Left renal cortex interstitium (tissue), 4 donors: Measurements from ENCODE around the gene NTSR2. TPM values are rescaled to one million over a fixed set of nuclear protein-coding genes. Genes with fewer than 3 reads are reported as not detected.

Experiments used
- DNase-seq, 4 donors: peaks; one replicate each; pipeline ENCODE4 v3.0.0-alpha.2; 2013; ENCODE audit warnings: low read depth in 4 of 4, low spot score in 2 of 4, missing footprints in 1 of 4
- polyA plus RNA-seq, 4 donors: library from polyadenylated mRNA; unstranded; fragments of 120-200 nt; gene quantifications; one replicate each; pipeline ENCODE4 v1.2.1, GENCODE V29; 2013; ENCODE audit not compliant: insufficient read length in 4 of 4

NTSR2 gene
- polyA plus RNA-seq, 4 donors: not detected

- DNase-seq: no peak
These were observed 36.0 kb downstream of the NTSR2 start for GRCh38 chr2:11633923-11634478.

- no peak for DNase-seq
These were observed 38.5 kb downstream of the NTSR2 start for GRCh38 chr2:11631462-11631861.

DNA sequence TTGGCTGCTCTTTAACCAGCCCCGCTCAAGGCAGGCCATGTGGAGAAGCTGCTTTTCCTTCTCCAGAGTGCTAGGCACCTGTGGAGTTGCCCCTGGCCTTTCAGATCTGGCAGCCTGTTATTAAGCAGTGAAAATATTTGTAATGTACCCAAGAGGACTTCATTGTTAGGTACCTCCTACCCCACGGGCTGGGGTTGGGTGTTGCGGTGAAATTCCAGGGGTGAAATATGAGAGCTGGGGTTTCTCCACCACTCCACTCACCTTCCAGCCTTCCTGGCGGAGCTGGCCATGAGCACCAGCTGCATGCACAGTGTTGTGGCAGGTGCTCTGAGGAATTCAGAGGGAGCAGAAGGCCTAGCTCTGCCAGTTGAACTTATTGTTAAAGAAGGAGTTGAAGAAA is 39.1 kb downstream of the NTSR2 start:
- no peak for DNase-seq

DNA sequence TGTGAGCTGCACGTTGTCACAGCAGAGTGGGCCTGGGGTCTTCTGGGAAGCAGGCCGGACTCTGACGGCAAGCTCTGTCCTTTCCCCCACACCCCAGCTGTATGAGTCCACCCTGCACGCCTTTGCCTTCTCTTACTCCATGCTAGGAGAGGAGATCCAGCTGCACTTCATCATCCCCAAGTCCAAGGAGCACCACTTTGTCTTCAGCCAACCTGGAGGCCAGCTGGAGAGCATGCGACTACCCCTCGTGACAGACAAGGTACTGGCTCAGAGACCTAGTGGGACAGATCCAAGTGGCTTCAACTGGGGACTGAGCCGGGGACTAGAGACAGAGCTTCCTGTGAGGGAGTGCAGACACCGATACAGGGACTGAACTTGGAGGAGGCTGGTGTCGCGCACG is 40.1 kb downstream of the NTSR2 start:
- no peak for DNase-seq

GRCh38 chr2:11629215-11629614 is 40.8 kb downstream of the NTSR2 start:
- DNase-seq: no peak

GRCh38 chr2:11628675-11629074 is 41.3 kb downstream of the NTSR2 start:
- DNase-seq: no peak

DNA sequence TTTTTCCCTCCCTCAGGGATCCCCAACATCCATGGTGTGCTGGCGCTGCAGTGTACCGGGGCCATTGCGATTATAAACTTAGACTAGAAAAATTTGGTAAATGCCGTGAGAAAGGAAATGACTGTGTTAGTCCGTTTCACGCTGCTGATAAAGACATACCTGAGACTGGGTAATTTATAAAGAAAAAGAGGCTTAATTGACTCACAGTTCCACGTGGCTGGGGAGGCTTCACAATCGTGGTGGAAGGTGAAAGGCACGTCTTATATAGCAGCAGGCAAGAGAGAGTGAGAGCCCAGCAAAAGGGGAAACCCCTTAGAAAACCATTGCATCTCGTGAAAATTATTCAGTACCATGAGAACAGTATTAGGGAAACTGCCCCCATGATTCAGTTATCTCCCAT is 44.3 kb downstream of the NTSR2 start:
- no peak for DNase-seq

DNA sequence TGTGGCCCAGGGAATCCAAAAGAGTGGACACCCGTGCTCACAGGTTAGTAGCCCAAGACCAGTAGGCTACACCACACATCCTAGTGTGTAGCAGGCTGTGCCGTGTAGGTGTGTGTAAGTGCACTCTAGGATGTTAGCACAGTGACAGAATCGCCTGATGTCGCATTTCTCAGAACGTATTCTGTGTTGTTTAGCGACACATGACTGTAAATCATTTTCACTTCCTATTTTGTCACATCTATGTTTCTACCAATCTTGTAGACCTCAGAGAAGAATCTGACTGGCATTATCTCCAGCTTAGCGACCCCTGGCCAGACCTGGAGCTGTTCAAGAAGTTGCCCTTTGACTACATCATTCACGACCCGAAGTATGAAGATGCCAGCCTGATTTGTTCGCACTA is 45.1 kb downstream of the NTSR2 start:
- no peak for DNase-seq

GRCh38 chr2:11622611-11623010 is 47.4 kb downstream of the NTSR2 start:
- DNase-seq: no peak

- DNase-seq: no peak
These were observed 48.6 kb downstream of the NTSR2 start for GRCh38 chr2:11621410-11621809.

DNA sequence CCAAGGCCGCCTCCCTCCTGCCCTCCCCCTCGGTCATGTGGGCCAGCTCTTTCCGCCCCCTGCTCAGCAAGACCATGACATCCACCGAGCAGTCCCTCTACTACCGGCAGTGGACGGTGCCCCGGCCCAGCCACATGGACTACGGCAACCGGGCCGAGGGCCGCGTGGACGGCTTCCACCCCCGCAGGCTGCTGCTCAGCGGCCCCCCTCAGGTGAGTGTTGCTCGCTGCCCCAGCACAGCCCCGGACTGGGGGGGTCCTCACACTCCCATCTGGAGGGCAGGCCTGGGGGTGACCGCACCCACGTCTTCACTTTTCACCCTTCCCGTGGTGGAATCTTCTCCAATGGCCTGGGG is 51.3 kb downstream of the NTSR2 start:
- no peak for DNase-seq

- DNase-seq: no peak
These were observed 51.8 kb downstream of the NTSR2 start for GRCh38 chr2:11617984-11618707.

- no peak for DNase-seq
These were observed 52.5 kb downstream of the NTSR2 start for GRCh38 chr2:11617527-11617926.

DNA sequence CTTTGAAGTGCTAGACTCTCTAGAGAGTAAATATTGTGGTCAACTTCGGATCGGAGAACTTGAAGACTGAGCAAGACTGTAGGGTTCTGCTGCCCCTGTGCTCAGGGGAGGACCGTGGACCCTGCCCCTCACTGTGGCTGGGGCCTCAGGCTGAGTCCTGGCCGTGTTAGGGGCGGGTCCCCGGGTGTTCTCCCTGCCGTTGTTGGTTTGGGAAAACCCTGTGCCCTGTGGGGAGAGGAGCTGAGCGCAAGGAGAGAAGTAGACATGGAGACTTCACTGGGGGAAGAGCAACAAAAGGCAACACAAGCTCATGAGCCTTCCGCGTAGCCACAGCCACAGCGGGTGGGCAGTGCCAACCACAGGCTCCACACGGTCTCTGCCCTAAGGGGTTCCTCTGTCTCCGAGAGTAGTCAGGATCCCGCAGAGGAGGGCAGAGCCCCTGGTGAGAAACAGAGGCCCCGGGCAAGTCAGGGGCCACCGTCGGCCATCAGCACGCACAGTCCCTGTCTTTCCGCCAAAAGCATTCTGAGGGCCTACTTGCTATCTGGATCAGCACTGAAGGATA is 53.1 kb downstream of the NTSR2 start:
- DNase-seq: no peak

DNA sequence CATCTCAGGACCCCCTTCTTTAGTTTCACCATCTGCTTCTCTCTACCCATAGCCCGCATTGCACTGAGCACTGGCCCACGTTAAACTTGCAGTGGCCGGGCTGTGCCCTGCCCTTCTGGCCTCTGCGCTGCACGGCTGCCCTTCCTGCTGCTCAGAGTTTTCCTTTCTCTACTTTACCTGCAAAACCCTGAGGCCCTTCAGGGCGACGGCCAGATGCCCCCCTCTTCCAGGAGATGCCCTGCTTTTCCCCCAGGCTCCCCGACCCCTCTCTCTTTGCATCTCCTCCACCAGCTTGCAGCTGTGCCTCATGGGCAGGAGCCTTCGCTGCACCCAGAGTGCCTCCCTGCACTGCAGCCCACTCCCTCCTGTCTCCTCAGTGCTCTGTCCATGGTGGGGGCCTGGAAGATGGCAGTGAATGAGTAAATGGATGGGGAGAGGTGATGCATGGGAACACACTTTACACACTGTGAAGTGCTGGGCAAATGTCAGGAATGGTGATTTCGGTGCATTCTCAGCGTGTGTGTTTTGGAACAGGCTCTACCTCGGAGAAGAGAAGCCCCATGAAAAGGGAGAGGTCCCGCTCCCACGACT is 53.8 kb downstream of the NTSR2 start:
- no peak for DNase-seq

DNA sequence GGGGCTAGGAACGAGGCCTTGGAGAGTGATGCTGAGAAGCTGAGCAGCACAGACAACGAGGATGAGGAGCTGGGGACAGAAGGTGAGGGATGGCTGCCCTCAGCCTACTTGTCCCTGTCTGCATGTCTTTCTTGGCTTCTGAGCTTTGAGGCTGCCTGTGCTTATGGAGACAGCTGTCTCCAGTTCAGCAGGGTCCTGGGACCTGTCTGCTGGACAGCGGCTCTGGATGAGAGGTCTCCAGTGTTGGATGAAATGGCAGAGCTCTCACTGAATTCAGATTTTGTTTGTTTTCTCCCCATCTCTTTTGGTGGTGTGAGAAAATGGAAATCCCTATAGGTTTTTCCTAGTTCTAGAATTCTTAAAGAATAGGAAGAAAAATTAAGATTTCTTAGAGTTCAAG is 54.8 kb downstream of the NTSR2 start:
- DNase-seq: no peak

GRCh38 chr2:11613297-11613696 is 56.7 kb downstream of the NTSR2 start:
- DNase-seq: no peak

DNA sequence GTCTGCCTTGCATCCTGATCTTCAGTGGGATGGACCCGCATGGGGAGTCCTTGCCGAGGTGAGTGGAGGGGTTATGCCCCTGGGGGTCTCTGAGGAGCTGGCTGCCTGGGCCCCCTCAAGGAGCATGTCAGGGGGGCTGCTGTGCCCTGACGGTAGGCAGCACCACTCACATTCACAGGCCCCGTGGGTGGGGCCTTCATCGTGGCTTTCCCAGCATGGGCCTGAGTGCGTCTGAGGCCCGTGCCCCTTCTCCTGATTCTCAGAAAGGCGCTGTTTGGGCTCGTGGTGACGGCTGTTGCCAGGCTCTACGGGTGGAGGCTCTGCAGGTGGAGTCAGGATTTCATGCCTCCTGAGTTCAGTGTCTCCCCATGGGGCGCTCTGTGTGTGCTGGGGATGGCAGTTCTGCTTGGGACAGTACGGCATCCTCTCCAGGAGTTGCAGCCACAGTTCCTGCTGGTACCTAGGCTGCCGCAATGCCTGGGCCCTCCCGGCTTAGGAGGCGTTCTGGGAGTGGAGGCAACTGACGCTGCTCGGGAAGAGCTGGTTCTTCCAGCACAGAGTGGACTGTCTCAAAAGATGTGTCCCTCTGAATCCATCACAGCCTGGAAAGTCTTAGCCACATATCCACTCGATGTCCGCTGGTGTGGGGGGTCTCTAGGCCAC is 57.3 kb downstream of the NTSR2 start:
- DNase-seq: no peak

DNA sequence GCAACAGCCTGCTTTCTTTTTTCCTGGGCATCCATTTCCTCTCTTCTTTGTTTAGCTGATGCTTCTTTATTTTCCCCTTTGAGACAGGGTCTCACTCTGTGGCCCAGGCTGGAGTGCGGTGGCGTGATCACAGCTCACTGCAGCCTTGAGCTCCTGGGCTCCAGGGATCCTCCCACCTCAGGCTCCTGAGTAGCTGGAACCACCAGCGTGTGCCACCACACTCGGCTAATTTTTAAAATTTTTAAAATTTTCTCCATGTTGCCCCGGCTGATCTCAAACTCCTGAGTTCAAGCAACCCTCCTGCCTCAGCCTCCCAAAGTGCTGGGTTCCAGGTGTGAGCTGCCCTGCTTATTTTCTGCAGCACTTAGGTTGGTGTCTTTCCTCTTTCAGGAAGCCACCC is 58.7 kb downstream of the NTSR2 start:
- no peak for DNase-seq

DNA sequence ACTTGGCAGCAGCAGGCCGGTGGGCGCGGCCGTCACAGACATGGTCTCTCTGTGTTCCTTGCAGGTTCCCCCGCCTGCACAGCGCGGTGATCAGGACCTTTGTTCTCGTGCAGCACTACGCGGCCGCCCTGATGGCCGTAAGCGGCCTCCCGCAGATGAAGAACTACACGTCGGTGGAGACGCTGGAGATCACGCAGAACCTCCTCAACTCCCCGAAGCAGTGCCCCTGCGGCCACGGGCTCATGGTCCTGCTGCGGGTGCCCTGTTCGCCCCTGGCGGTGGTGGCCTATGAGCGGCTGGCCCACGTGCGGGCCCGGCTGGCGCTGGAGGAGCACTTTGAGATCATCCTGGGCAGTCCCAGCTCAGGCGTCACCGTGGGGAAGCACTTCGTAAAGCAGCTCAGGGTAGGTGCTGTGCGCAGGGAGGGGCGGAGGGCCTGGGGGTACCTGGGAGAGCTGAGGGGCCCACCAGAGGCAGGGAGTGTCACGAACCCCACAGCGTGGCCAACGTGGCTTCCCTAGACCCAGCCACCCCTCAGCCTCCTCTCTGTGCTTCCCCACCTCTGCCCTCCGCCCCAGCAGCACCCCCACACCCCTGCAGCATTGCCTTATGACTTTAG is 59.3 kb downstream of the NTSR2 start:
- DNase-seq: no peak
